ENCODE measurements around the gene MRPL1. TPM values are rescaled to one million over a fixed set of nuclear protein-coding genes. Genes with fewer than 3 reads are reported as not detected.

The MRPL1 gene
- total and polyA plus RNA-seq, 2 donors (not counting 1 experiment from before 2014, with no cell fraction given) = 25.4 to 35.6 TPM

- Histone ChIP-seq H3K79me2 (ENCODE audit: control insufficient read depth, insufficient read depth, low read length) (no peaks in the 10 kb centered on the region), H3K4me3 (replicated peaks in 1 of 4; ENCODE audit: control extremely low read depth in 1 of 4, insufficient read depth in 1 of 4, low read depth in 3 of 4, low read length in 4 of 4) (no peak overlapping the region), H3K27me3 (ENCODE audit: control insufficient read depth, insufficient read depth, low read length) (no peaks in the 10 kb centered on the region), H4K20me1 (ENCODE audit: control insufficient read depth, extremely low read depth, insufficient read depth, low read length) (no peaks in the 10 kb centered on the region), H3K9me3 (ENCODE audit: control insufficient read depth, insufficient read depth, low read depth, low read length) (no peaks in the 10 kb centered on the region), H3K36me3 (ENCODE audit: control insufficient read depth, insufficient read depth, low read length) (no peaks in the 10 kb centered on the region), H3K27ac (ENCODE audit: insufficient read depth, low read length) (no peak overlapping the region), H3K4me1 (ENCODE audit: control insufficient read depth, extremely low read depth, insufficient read depth, low read length) (no peaks in the 10 kb centered on the region), H2AFZ (ENCODE audit: low read length) (no peak overlapping the region), H3K9ac (ENCODE audit: insufficient read depth, low read length) (no peak overlapping the region), H3K4me2 (ENCODE audit: extremely low read depth, insufficient read depth, low read length) (no peak overlapping the region)
- no peak for DNase-seq (ENCODE audit: low read depth in 2 of 2)
- TF ChIP-seq, protein P1, sequence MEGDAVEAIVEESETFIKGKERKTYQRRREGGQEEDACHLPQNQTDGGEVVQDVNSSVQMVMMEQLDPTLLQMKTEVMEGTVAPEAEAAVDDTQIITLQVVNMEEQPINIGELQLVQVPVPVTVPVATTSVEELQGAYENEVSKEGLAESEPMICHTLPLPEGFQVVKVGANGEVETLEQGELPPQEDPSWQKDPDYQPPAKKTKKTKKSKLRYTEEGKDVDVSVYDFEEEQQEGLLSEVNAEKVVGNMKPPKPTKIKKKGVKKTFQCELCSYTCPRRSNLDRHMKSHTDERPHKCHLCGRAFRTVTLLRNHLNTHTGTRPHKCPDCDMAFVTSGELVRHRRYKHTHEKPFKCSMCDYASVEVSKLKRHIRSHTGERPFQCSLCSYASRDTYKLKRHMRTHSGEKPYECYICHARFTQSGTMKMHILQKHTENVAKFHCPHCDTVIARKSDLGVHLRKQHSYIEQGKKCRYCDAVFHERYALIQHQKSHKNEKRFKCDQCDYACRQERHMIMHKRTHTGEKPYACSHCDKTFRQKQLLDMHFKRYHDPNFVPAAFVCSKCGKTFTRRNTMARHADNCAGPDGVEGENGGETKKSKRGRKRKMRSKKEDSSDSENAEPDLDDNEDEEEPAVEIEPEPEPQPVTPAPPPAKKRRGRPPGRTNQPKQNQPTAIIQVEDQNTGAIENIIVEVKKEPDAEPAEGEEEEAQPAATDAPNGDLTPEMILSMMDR (conservative IDR thresholded peaks at IDR 0.05 in 1 of 2, IDR thresholded peaks at IDR 0.05 in 1 of 2; ENCODE audit: low read depth in 1 of 2, low read length in 2 of 2) = no peak
- no peak for TF ChIP-seq EZH2 (IDR thresholded peaks at IDR 0.05; ENCODE audit: low read length, missing control alignments)
Measured at GRCh38 chr4:77910676-77911075, 48.0 kb downstream of the MRPL1 start.

GRCh38 chr4:77911091-77911490 is 48.5 kb downstream of the MRPL1 start:
- H3K79me2 ChIP-seq (ENCODE audit: control insufficient read depth, insufficient read depth, low read length) = no peaks in the 10 kb centered on the region
- TF ChIP-seq, protein P1 (conservative IDR thresholded peaks at IDR 0.05 in 1 of 2, IDR thresholded peaks at IDR 0.05 in 1 of 2; ENCODE audit: low read depth in 1 of 2, low read length in 2 of 2) = no peak
- no peaks in the 10 kb centered on the region for H4K20me1 ChIP-seq (ENCODE audit: control insufficient read depth, extremely low read depth, insufficient read depth, low read length)
- peak; percentile 7 to 25 for DNase-seq (ENCODE audit: low read depth in 2 of 2)
- no peaks in the 10 kb centered on the region for H3K27me3 ChIP-seq (ENCODE audit: control insufficient read depth, insufficient read depth, low read length)
- no peaks in the 10 kb centered on the region for H3K9me3 ChIP-seq (ENCODE audit: control insufficient read depth, insufficient read depth, low read depth, low read length)
- no peak overlapping the region for H3K4me2 ChIP-seq (ENCODE audit: extremely low read depth, insufficient read depth, low read length)
- no peak overlapping the region for H3K4me3 ChIP-seq (replicated peaks in 1 of 4; ENCODE audit: control extremely low read depth in 1 of 4, insufficient read depth in 1 of 4, low read depth in 3 of 4, low read length in 4 of 4)
- no peaks in the 10 kb centered on the region for H3K4me1 ChIP-seq (ENCODE audit: control insufficient read depth, extremely low read depth, insufficient read depth, low read length)
- H3K9ac ChIP-seq (ENCODE audit: insufficient read depth, low read length) = no peak overlapping the region
- no peak overlapping the region for H3K27ac ChIP-seq (ENCODE audit: insufficient read depth, low read length)
- H3K36me3 ChIP-seq (ENCODE audit: control insufficient read depth, insufficient read depth, low read length) = no peaks in the 10 kb centered on the region
- no peak overlapping the region for H2AFZ ChIP-seq (ENCODE audit: low read length)

GRCh38 chr4:77911842-77912450 is 49.3 kb downstream of the MRPL1 start:
- Histone ChIP-seq H3K36me3 (ENCODE audit: control insufficient read depth, insufficient read depth, low read length) (no peaks in the 10 kb centered on the region), H3K9me3 (ENCODE audit: control insufficient read depth, insufficient read depth, low read depth, low read length) (no peaks in the 10 kb centered on the region), H4K20me1 (ENCODE audit: control insufficient read depth, extremely low read depth, insufficient read depth, low read length) (no peaks in the 10 kb centered on the region), H3K27me3 (ENCODE audit: control insufficient read depth, insufficient read depth, low read length) (no peaks in the 10 kb centered on the region), H3K4me3 (replicated peaks in 1 of 4; ENCODE audit: control extremely low read depth in 1 of 4, insufficient read depth in 1 of 4, low read depth in 3 of 4, low read length in 4 of 4) (no peak overlapping the region), H3K4me1 (ENCODE audit: control insufficient read depth, extremely low read depth, insufficient read depth, low read length) (no peaks in the 10 kb centered on the region), H3K4me2 (ENCODE audit: extremely low read depth, insufficient read depth, low read length) (no peak overlapping the region), H3K9ac (ENCODE audit: insufficient read depth, low read length) (no peak overlapping the region), H3K79me2 (ENCODE audit: control insufficient read depth, insufficient read depth, low read length) (no peaks in the 10 kb centered on the region), H2AFZ (ENCODE audit: low read length) (no peak overlapping the region), H3K27ac (ENCODE audit: insufficient read depth, low read length) (no peak overlapping the region)
- no peak for TF ChIP-seq EZH2 (IDR thresholded peaks at IDR 0.05; ENCODE audit: low read length, missing control alignments)
- peak; percentile 5 to 44 for DNase-seq (ENCODE audit: low read depth in 2 of 2)

All from fibroblast of lung (primary cell).